Measurements from ENCODE around the gene PMAIP1. TPM values are rescaled to one million over a fixed set of nuclear protein-coding genes. Genes with fewer than 3 reads are reported as not detected.

PMAIP1 gene
- total and polyA plus RNA-seq, 2 of the 8 experiments (the other 6 are each of a cell fraction or from before 2014, with no cell fraction given) = 51.7 to 84.1 TPM

- TF ChIP-seq SP1 (IDR thresholded peaks at IDR 0.05; ENCODE audit: low read depth, low read length) (no peak), RAD21 (IDR thresholded peaks at IDR 0.05 in 1 of 2, conservative IDR thresholded peaks at IDR 0.05 in 1 of 2; ENCODE audit: low read depth in 2 of 2, low read length in 2 of 2) (no peak), KDM1A (IDR thresholded peaks at IDR 0.05; ENCODE audit: borderline replicate concordance, low read length) (no peak), SRF (IDR thresholded peaks at IDR 0.05; ENCODE audit: low read depth, low read length) (no peak)
Observed at GRCh38 chr18:59852548-59852947, 47.2 kb upstream of the PMAIP1 start (continued).
